Effector CD4-positive, alpha-beta T cell (primary cell): ENCODE results near the gene SRC.

Experiments used
- DNase-seq: peaks from one replicate; pipeline ENCODE4 v3.0.0-alpha.2; 2020

SRC gene

GRCh38 chr20:37351689-37352607 lies 6.0 kb downstream of the SRC start:
- DNase-seq: no peak

- DNase-seq: no peak
Observed at GRCh38 chr20:37352608-37352980, 6.7 kb downstream of the SRC start.

DNA sequence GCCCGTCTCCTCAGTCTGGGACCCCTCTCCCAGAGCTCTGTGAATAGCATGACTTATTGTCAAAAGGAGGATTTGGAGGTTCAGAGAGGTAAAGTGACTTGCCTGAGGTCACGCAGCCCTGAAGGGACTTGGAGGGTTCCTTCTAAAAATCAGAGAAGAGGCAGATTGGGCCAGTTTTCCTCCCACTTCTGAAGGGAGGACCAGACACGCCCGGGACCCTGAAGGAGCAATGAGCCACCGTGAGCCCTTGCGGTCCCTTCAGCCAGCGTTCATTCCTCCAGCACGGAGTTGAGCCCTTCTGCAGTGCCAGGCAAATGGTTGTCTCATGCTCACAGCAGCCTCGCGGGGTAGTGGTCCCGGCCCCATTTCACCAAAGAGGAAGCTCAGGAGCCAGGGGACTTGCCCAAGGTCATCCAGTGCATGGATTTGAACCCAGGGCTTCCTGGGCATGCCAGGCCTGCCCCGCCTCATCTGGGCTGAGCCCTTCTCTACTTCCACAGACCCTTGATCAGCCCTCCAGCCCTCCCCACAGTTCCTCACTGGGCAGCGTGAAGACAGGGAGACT lies 7.4 kb downstream of the SRC start:
- no peak for DNase-seq

- DNase-seq: no peak
Observed at GRCh38 chr20:37354210-37355195, 8.6 kb downstream of the SRC start.

DNA sequence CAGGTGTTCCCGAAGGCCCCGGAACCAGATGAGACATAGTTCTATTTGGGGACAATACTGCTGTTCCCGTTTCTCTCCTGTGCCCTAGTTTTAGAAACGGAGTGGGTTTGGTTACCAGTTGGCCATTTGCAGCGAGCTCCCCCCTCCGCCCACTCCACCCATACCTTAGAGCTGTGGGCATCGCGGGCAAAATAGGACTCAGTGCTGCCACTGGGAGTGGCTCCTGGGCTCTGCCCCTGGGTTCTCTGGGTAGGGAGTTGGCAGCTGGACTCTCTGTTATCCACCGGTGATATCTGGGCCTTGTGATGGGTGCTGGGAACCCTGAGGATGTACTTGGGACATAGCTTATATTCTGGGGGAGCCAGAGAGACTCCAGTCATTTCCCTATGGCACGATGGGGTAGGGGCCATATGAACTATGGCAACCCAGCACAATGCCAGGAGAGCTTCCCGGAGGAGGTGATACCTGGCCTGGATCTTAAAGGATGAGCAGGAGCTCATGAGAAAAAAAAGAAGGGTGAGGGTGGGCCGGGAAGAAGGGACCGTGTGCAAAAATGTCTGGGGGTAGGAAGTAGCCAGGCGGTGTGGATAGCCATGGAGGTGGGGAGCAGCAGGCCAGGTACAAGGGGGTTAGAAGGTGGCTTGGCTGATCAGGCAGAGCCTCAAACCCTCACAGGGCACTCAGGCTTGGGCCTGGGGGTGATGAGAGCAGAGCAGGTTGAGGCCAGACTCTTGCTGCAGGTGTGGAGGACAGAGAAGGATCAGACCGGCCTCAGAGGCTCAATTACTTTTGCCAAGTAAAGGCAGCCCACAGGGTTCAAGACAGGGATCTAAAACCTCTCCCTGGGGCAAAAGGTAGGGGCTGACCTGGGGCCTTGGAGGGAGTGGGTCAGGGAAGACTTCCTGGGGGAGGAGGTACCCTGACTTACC lies 9.6 kb downstream of the SRC start:
- no peak for DNase-seq

DNA sequence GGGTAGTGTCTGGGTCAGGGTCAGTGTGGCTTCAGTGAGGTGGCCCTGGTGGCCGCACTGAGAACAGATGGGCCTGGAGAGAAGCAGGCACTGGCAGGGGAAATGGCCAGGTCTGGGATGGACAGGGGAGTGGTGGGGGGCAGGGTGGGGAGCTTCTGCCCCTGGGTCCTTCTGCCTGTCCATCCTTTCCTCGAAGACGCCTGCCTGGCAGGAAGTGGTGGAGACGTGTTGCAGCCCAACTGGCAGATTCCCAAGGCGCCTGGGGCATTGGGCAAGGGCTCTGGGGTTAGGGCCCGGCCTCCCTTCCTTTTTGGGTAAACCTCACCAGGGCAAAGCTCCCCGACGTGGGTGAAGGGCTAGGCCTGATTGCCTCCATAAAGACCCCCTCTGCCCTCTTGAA lies 10.4 kb downstream of the SRC start:
- no peak for DNase-seq

DNA sequence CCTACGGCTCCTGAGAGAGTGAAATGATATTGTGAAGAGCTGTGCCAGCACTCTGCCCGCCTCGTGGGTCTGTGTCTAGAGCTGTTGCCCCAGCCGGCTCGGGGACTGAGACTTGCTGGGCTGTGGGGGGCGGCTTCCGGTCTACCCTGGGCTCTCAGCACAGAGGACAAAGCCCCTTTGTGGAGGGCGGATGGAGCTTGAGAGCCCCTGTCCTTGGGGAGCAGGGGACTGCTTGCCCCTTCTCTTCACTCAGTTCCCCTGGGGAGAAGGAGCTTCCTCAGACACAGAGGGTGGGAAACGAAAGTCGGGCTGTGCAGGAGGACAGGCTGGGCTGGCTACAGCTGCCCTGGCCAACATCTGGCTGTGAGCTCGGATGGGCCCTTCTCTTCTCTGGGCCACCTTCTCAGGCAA lies 11.0 kb downstream of the SRC start:
- no peak for DNase-seq

DNA sequence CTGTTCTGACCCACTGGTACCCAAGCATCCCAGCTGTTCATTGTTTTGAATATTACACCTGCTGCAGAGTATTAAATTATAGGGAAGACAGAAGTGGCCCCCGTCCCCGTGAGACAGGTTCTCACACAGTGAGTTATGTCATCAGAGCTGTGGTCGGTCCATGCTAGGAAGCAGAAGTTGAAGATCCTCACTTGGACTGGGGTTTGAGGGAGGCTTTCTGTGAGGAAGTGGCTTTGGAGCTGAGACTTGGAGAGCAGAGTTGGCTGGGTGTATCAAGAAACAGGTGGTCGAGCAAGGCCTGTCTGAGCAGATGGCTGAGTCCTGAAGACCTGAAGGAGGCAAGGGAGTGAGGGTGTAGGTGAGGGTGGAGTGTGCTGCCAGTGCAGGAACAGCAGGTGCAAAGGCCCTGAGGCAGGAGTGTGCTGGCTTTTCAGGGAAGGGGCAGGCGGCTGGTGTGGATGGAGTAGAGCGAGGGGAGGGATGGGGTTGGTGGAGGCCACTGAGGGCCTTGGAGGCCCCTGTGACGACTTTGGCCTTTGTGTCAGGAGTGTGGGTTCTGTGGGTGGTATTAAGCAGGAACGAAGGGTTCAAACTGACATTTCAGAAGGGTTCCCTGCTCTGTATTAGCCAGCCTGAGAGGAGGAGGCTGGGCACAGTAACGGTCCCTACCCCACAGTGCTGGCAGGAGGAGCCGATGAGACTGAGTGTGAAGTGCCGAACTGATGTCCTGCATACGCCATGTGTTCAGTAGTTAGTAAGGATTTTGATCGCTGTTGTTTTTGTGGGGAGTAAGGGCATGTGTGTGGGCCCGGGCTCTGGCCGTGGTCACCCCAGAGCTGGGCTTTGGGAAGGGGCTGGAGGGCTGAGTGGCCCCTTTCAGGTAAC lies 11.8 kb downstream of the SRC start:
- DNase-seq: no peak

- DNase-seq: no peak
Observed at GRCh38 chr20:37358366-37359150, 12.6 kb downstream of the SRC start.

DNA sequence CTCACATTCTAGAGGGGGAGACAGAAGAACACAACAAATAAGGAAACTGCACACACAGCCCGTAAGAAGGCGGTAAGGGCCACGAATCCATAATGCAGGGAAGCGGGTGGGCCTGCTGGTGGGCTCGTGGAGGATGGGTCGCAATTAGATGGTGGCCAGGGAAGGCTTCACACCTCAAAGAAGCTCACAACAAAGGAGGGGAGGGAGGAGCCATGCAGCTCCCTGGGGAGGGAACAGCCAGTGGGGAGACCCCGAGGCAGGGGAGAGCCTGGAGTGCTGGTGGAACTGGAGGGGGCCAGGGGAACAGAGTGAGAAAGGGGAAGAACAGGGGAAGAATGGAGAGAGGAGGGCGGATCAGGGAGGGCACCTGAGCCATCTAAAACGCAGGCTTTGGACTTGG lies 13.4 kb downstream of the SRC start:
- no peak for DNase-seq

DNA sequence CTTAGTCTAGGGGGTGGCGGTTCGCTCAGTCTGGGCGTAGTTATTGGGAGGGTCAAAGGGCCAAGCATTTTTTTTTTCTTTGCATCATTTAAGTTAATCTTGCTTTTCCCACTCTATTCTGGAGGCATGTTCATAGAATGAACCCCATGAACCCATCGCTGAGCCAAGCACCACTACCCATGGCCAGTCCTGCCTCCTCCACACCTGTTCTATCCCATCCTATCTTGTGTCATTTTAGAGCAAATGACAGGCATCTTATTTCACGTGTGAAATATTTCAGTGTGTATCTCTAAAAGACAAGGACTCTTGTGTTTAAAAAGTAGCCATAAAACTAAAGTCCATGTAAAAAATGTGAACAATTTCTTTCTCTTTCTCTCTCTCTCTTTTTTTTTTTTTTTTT lies 13.9 kb downstream of the SRC start:
- no peak for DNase-seq

DNA sequence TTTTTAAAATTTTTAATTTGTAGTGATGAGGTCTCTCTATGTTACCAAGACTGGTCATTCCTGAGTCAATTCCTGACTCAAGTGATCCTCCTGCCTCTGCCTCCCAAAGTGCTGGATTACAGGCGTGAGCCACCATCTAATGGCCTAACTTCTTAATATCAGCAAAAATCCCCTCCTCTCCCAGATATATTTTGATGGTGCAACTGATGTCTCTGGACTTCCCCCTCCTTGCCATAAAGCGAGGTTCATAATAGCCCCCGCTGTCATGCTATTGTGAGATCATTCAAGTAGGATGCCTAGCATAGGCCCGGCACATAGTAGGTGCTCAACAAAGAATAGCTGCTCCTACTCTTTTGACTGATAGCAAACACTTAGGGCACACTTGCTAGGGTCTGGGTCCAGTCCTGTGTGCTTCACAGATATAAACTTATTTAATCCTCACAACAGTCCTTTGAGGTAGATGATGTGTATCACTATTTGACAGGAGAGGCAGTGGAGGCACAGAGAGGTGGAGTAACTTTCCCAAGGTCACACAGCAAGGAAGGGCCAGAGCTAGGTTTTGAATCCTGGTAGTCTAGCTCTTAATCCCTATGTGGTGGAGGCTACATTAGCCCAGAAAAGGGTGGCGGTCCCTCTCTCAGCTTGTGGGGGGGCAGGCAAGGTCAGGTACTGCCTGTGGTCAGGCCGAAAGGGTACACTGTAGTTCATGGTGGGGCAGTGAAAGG lies 14.6 kb downstream of the SRC start:
- DNase-seq: no peak

DNA sequence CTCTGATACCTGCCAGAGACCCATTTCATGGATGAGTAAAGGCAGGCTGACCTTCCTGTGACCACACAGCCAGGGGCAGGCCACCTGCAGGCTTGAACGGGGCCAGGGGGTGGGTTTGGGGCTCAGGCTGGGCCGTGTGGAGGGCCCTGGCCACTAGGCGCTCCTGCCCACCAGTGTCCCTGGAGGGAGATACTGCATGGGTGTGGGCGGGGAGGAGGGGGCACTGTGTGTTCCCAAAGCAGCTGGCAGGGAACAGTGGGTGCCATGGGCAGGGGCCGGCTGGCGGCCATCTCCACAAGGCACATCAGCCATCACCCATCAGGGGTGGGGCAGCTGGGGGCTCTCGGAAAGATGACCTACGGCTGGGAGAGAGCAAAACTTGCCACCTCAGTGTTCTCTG lies 15.4 kb downstream of the SRC start:
- DNase-seq: no peak

GRCh38 chr20:37362231-37362792 lies 16.4 kb downstream of the SRC start:
- no peak for DNase-seq

DNA sequence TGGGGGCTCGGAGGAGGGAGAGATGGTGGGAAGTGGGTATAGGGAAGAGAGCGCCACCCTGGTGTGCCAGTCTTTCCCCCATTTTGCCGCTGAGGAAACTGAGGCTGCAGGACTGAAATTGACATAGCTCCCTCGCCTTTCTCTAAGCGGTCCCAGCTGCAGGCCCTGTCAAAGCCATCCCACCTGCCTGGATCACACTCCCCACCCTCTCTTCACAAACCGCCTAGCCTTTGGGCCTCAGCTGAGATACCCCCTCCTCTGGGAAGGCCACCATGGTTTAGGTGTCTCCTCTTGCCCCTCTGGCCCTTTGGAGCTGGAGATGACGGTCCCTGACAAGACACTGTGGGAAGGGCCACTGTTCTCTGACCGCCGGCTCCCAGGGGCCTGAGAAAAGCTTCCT lies 16.9 kb downstream of the SRC start:
- DNase-seq: no peak

GRCh38 chr20:37363221-37364012 lies 17.5 kb downstream of the SRC start:
- no peak for DNase-seq

- no peak for DNase-seq
Observed at GRCh38 chr20:37364013-37364926, 18.3 kb downstream of the SRC start.
